Epidermal melanocyte (primary cell): ENCODE data around the gene NARS2.

Experiments
- DNase-seq: peaks from one replicate; pipeline ENCODE4 v3.0.0; 2011; ENCODE audit warnings: low spot score; ENCODE audit not compliant: insufficient read length

NARS2 gene

DNA sequence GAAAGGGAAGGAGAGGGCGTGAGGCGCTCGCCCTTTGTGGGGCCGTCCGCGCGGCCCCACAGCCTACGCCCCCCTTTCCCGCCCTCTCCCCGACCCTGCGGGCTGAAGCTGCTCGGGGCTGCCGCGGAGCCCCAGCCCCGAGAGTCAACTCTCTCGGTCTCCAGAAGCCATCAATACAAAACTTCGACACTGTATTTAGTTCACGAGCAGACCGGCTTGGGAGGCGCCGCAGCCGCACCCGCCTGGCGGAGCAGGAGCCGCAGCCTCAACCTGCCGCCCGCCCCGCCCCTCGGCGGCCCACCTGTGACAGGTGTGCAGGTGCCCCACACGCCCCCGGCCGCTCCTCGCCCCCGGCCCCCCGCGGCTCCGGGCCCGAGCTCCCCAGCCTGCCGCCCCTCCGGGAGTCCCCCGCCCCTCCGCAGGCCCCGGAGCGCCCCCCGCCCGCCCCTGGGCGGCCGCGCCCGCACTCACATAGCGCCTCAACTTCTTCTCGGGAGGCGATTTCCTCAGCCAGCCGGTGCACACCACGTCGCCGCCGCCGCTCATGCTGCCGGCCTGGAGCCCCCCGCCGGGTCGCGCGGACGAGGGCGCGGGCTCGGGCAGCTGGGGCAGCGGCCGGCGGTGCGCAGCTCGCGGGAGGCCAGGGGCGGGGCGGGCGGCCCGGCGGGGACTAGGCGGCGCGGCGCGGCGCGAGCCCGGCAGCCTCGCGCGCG, 157.3 kb downstream of the NARS2 start, which contains the start of gene GAB2:
TSS of gene GAB2 (minus strand) at position 646 of the 713 bp plus-strand sequence. CDS start at position 546, 100 bp downstream.
- DNase-seq: no peak

DNA sequence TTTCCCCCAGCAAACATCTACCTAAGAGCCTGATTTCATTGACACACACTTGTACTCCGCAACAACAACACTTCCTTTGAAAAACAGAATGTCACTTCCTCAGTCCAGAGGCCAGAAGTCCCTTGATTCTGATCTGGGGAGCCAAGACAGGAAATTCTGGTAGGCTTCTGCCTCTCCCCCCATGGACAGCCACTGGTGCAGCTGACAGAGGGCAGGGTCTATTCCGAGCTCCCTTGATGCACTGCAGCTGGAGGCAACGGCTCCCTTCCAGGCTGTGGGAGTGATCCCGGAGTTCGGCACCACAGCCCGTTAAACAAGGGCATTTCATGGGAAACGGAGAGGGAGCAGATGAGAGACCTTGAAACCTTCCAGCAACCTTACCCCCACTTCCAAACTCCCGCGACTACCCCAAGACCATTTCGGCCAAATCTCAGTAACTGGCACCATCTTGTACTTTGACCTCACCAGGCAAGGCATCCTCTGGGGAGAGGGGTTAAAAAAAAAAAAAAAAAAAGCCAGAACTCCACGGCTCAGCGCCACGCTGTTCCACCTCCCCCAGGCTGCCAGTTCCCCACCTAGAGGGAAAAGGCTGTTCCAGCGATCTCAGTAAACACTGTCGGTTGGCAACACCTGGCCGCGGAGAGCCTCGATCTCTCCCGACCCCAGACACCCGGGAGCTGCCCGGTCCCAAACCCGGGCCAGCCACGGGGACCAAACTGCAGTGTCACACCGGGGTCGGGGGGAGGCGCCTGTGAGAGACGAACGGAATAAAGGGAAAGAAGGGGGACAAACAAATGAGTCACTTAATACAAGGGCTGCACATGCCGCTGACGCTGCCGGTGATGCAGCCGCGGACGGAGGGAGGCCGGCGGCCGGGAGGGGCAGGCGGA, 158.1 kb downstream of the NARS2 start:
- no peak for DNase-seq

DNA sequence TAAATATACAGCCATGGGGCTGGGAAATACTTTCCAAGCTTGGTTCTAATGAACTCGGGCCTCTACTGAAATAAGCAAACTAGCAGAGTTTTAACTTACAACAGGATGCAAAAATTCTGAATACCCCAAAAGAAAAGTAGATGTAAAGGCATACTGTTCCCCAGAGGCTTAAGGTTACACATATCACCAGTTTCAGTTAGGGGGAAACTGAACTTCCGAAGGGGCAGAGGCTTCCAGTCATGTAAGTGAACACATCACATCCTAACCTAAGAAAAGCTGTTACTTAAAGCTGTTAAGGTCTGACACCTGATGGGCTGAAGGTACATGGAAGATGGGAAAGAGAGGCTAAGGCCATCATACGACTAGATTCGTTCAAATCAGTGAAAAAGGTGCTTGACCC, 159.3 kb downstream of the NARS2 start:
- no peak for DNase-seq

DNA sequence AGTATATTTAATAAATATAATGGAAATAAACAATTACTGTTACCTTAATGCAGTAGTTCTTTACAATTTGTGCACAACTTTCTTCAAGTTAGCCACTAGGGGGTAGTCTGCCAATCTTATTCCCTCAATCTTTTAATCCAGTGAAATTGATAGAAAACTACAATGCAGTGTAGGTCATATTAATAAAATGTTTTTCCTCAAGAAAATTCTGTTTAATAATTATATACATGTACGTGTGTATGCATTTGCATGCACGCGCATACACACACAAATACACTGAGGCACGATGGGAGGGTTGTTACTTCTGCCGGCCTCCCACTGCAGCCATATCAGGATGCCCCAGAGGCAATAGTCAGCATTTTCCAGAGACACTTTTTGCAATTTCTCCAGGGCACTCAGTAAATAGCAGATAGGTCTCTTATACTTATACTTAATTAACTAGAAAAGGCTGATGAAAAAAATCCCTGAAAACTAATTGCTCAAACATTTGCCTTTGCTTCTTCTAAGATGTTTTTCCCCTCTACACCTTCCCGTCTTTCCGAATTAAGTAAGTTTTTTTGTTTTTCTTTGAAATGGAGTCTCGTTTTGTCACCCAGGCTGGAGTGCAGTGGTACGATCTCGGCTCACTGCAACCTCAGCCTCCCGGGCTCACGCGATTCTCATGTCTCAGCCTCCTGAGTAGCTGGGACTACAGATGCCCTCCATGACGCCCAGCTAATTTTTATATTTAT, 160.2 kb downstream of the NARS2 start:
- DNase-seq: no peak

DNA sequence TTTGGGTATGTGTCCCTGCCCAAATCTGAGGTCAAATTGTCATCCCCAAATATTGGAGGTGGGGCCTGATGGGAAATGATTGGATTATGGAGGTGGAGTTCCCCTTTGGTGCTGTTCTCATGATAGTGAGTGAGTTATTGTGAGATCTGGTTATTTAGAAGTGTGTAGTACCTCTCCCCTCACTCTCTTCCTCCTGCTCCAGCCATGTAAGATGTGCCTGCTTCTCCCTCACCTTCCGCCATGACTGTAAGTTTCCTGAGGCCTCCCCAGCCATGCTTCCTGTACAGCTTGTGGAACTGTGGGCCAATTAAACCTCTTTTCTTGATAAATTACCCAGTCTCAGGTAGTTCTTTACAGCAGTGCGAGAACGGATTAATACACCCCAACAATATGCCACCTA, 166.0 kb downstream of the NARS2 start:
- DNase-seq: no peak

DNA sequence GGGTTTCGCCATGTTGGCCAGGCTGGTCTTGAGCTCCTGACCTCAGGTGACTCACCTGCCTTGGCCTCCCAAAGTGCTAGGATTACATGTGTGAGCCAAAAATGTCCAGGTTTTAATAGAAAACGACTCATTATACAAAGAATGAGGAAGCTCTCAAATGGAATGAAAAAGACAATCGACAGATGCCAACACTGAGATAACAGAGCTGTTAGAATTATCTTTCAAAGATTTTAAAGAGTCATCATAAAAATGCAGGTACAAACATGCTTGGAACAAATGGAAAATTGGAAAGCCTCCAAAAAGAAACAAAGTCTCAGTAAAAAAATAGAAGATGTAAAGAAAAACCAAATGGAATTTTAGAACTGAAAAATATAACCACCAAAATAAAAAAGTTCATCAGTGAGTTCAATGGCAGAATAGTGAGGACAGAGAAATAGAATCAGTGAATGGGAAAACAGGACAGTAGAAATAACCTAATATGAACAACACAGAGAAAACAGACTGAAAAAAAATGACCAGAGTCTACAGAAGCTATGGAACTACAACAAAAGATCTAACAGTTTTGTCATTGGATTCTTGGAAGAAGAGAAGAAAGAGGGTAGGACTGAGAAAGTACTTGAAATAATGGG, 168.0 kb downstream of the NARS2 start:
- no peak for DNase-seq

DNA sequence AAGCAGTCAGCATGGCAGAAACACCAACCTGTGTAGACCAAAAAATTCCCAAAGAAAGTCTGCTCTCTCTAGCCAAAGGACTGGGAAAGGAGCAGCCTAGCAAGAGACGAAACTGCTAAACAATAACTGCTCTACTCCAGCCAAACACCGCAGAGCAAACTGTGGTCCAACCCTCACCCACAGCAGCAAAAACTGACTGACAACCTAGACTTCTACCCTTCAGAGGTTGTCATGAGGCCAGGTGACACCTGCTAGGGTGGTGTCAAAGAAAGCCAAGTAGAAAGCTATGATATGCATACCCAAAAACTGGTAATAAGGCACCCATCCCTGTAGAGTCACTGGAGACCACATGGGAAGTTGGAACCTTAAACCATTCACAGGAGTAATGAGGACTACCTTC, 168.9 kb downstream of the NARS2 start:
- no peak for DNase-seq

DNA sequence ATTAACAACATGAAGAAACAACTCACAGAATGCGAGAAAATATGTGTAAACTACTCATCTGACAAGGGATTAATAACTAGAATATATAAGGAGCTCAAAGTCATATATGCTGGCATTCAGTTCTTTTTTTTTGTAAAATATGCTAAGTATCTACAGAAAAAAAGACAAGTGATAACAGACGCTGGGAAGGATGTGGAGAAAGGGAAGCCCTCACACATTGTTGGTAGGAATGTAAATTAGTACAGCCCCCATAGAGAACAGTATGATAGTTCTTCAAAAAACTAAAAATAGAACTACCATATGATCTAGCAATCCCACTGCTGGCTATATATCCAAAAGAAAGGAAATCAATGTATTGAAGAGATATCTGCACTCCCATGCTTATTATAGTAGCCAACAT, 170.9 kb downstream of the NARS2 start:
- no peak for DNase-seq

DNA sequence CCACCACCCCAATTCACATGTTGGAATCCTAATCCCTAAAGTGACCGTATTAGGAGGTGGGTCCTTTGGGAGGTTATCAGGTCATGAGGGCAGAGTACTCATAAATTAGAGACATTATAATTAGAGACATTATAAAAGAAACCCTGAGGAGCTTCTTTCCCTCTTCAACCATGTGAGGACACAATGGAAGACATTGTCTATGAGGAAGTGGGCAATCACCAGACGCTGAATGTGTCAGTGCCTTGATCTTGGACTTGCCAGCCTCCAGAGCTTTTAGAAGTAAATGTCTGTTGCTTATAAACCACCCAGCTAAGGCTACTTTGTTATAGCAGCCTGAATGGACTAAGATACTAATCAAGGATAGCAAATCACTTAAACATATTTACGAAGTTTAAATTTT, 171.8 kb downstream of the NARS2 start:
- no peak for DNase-seq

DNA sequence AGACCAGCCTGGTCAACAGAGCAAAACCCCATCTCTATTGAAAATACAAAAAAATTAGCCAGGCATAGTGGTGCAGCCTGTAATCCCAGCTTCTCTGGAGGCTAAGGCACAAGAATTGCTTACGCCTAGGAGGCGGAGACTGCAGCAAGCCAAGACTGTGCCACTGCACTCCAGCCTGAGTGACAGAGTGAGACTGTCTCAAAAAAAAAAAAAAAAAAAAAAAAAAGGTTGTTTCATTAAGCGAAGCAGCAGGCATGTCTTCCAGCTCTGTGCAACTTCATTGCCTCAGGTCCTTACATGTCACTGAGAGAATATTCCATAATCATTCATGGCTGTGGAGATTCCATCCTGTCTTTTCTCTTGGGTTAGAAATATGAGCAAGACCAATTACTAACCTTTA, 174.0 kb downstream of the NARS2 start:
- DNase-seq: no peak

DNA sequence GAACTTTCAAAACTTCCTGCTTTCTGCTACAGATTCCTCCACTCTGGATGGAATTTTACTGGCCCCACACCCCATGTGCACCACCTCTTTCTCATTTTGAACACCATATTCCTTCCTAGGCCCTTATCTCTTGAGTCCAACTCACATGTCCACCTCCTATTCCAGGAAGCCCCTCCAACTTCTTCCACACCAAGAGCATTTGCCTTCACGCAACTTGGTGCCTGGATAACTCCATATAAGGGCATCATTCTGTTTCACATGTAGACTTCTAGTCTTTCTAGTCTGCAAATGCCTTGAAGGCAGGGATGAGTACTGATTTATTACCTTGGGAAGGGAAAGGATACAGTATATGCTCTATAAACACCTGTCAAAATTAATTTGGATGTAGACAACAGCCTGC, 174.5 kb downstream of the NARS2 start:
- DNase-seq: no peak

DNA sequence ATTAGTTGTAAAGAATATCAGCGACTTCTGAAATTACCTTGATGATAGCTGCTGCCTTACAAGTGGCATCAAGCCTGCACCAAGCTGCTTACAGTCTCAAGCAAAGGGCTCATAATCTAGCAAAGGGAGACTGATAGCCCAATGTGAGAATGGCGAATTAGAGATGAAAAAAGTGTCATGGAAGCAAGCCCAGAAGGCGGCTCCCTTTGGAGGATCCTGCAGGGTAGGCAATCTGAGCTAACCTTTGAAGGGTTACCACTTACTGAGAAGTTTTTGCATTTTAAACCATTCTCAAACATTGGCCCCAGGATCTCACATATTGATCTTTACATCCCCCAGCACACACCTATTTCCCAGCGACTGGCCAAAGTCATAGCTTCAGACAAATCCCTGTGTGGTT, 175.5 kb downstream of the NARS2 start:
- no peak for DNase-seq

DNA sequence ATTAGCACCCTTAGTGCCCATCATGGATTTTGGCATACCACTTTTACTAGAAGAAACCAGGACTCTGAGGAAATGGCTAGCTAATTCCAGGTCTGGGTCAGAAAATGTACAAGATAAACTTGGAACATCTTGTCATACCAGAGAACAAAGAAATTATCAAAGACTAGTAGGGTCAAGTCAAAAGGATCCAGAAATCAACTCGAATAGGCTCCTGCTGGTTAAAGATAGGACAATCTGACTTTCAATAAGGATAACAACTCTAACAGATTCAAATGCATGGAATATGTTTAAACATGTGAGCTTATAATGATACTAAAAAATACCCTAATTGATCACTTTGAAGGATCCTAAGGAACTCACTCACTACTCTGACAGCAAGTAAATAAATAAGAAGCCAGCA, 175.9 kb downstream of the NARS2 start:
- DNase-seq: no peak

DNA sequence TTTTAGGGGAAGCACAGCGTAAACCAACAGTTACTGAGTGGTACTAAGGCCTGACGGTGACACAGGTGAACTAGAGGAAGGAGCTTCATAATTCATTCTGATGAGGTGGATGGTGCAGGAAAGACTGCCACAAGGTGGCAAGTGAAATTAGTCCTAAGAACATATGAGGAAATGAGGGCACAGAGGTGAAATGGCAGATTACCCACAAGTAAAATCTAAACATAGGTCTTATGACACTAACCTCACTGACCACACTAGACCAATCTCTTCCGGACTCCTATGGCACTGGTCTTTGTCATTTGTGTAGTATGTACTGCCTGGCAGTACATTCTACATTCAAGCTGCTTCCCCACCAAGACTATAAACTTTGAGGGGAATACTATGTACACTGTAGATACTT, 177.3 kb downstream of the NARS2 start:
- no peak for DNase-seq

DNA sequence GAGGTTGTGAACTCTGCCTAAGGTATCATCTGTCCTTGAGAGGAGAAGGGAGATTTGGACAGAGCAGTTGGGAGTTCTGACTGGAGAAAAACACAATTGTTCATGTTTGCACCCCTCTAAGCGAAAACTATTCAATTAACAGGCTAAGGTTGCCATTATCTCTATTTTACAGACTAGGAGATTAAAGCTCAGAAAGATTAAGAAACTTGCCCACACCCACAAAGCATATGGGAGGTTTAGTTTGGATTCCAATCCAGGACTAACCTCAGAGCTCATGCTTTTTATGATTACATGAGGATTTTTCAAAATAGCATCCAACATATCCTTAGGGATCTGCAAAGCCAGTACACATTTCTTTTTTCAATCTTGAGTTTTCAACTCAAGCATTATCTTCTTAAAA, 179.1 kb downstream of the NARS2 start:
- DNase-seq: no peak

DNA sequence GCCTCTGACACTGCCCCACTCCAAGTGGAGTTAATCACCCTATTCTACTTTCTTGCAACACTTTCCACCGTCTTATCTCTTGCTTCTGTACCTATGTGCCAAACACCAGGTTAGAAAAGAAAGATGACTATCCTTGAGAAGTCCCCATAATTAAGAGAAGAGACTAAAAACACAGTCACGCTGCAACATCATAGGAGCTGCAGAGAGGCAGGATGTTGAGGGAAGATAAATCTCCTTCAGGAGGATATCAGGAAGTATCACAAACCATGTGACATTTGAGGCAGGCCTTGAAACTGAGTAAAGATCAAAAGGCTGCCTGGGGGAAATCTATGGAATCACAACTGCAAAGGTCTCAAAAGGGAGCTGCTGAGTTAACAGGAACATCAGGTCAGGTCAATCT, 181.8 kb downstream of the NARS2 start:
- no peak for DNase-seq

DNA sequence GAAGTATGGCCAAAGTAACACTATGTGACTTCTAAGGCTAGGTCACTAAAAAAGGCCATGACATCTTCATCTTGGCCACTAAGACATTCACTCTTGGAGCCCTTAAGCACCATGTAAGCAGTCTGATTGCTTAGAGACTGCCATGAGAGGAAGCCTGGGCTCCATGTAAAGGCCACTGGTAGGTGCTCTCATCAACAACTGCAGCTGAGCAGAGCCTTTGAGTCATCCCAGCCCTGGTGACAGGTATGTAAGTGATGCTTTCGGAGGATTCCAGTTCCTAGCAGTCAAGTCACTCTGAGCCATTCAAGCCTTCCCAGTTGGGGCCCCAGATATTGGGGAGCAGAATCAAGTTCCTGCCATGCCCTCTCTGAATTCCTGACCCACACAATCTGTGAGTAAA, 183.2 kb downstream of the NARS2 start:
- DNase-seq: no peak

DNA sequence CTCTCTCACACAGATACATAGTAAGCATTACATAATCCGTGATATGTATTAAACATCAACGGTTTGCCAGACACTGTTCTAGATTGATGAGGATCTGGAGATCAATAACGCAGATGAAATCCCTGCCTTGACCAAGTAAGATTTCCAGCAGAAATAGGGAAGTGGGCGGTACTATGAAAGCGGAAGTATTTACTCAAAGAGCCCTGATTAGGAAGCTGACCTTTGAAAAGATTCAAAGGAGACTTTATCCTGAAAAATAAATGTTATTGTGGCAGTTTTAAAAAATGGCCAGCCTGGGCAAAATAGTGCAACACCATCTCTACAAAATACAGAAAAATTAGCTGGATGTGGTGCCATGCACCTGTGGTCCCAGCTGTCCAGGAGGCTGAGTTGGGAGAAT, 183.9 kb downstream of the NARS2 start:
- DNase-seq: no peak

DNA sequence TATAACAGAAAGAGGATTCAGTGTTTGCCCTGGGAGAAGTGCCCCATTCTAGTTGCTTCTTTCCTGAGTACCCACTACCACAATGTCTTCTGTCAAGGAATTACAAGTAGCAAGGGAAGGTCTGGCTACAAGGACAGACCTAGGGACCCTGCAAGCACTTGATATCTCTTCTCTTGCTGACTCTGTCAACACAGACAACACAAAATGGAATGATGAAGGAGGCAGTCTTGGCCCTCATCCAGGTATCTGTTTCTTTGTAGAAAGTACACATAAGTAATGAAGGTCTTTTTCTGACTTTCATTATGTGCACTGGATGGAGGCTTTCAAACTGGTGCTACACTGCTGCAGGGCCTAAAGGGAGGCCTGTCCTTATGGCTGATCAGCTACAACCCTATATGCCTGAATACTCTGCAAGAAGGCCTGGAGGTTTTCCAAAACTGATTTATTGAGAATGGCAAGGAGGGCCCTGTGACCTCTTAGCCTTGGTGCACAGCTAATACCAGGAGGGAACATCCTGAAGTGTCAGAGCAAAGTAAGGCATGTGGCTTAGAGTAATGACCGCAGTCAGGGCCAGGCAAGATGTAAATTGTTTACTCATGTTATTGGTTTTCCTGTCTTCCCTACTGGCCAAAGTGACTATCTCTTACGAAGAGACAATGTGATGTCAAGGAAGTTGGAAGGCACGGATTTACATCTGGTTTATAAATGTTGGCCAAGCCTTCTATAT, 188.3 kb downstream of the NARS2 start:
- DNase-seq: no peak
